Measurements from ENCODE around the gene GCK.

Gene GCK

GRCh38 chr7:44158096-44158872 is 31.0 kb downstream of the GCK start:
- in situ Hi-C loops (cut with MboI; ENCODE audit: low sequenced_read_pairs): no loop called here

DNA sequence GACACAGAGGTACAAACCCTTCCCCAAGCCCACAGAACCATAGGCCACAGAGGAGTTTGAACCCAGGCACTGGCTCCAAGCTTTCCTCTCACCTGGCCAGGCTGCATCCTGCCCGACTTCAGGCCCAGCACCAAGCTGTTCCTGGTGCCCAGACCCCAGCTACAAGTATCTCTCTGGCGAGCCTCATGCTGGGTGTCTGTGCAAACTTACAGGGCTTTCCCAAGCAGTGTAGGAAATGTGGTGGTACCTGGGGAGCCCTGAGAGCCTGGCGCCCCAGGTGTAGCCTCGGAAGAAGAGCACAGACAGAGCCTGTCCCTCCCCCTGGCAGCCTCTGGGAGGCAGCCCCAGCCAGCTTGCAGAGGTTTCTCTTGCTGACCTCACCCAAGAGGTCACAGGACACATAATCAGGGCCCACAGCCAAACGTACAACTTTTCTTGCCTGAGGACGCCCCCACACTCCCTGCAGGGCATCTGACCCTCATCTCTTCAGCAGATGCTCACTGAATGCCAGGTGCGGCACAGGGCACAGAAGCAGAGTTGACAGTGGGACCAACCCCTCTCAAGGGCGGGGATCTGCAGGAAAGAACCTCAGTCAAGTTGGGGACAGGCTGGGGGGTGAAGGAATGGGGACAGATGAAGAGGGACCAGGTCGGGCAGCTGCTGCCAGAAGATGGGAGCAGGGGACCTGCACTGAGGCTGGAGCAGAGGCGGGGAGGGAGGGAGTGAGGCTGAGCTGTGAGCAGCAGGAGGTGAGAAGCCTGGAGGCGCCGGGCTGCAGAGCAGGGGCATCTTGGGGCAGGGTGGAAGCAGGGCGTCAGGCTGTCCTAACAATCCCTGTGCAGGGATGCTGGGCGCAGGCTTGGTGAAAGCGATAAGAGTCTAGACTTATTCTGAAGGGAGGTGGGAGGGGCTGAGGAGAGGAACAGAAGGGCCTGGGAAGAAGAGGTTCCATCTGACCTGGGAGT is 31.8 kb downstream of the GCK start:
- in situ Hi-C loops (cut with MboI; ENCODE audit: low sequenced_read_pairs): no loop called here

GRCh38 chr7:44156453-44157010 is 32.7 kb downstream of the GCK start:
- in situ Hi-C loops (cut with MboI; ENCODE audit: low sequenced_read_pairs): no loop called here

- in situ Hi-C loops (cut with MboI; ENCODE audit: low sequenced_read_pairs): no loop called here
These were observed 33.8 kb downstream of the GCK start for GRCh38 chr7:44155191-44156185.

DNA sequence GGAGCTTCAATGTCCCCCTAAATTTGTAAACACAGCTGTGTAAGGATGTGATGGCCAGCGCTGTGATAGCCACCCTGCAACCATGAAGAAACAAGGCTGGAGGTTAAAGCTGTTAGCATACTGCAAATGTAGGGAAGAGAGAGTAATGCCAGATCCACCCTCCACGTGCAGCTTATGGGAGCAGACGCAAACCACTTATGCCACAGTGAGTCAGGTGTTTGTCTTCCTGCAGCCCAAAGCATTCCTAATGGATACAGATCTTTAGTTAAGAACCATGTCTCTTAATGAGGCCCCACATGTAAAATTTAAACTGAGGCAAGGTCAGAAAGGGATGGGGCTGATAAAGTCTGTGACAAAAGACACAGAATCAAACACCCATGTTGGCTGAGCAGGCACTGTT is 34.5 kb downstream of the GCK start:
- in situ Hi-C loops (cut with MboI; ENCODE audit: low sequenced_read_pairs): no loop called here

- in situ Hi-C loops (cut with MboI; ENCODE audit: low sequenced_read_pairs): no loop called here
These were observed 35.3 kb downstream of the GCK start for GRCh38 chr7:44153948-44154335.

- in situ Hi-C loops (cut with MboI; ENCODE audit: low sequenced_read_pairs): no loop called here
These were observed 36.0 kb downstream of the GCK start for GRCh38 chr7:44152971-44153947.

GRCh38 chr7:44151956-44152355 is 37.3 kb downstream of the GCK start:
- in situ Hi-C loops (cut with MboI; ENCODE audit: low sequenced_read_pairs): no loop called here

GRCh38 chr7:44150966-44151941 is 38.0 kb downstream of the GCK start:
- in situ Hi-C loops (cut with MboI; ENCODE audit: low sequenced_read_pairs): no loop called here

DNA sequence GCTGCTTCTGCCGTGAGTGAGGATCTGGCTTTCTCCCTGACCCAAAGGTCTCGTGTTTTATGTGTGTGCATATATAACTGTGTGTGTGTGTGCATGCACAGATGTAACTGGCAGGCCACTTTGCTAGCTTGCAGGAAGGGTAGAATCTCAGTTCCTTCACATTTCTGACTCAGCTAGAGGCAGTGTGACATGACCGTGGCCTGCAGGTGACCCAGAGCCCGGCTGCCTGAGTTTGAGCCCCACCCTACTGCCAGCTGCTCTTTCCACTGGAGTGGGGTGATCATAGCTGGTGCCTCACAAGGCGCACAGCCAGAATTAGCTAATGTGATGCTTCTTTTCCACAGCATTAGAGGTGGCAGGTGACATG is 38.8 kb downstream of the GCK start:
- in situ Hi-C loops (cut with MboI; ENCODE audit: low sequenced_read_pairs): no loop called here

GRCh38 chr7:44149571-44150465 is 39.4 kb downstream of the GCK start:
- in situ Hi-C loops (cut with MboI; ENCODE audit: low sequenced_read_pairs): no loop called here

DNA sequence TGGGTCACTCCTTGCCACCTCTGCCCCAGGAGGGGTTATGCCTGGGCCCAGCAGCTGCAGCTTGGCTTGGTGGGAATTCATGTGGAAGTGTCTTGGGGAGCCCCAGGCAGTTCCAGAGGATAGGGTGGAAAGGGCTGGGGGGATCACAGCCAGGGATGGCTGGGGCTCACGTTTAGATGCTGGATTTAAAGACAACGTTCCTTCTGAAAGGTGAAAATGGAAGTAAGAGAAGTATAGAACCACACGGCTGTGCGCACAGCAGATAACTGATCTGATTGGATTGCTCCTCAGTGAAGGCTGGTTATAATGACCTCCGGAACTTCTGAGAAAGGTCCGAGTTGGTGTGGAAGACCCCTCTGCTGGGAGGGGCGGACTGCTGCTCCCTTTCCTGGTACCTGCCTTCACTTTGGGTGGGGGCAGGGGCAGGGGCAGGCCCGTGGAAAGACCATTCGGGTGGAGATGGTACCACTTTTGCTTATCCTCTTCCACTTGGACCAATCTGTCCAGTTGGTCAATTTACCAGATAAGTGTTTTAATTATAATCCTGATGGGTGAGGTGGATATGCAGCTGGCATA is 40.2 kb downstream of the GCK start:
- in situ Hi-C loops (cut with MboI; ENCODE audit: low sequenced_read_pairs): no loop called here

DNA sequence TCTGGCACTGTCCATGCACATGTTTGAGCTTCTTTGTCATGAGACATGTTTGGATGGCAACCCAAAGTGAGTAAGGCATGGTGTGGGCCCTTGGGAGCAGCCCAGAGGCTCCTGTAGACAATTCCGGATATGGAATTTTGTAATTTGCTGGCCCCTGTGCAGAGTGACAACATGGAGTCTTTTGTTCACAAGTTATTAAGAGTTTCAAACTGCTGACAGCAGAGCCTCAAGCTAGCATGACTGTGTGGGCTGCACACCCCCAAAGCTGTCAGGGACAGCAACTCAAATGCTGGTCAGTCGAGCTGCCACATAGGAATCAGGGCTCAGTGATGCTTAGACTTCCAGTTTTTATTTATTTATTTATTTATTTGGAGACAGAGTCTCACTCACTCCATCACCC is 41.1 kb downstream of the GCK start:
- in situ Hi-C loops (cut with MboI; ENCODE audit: low sequenced_read_pairs): no loop called here

DNA sequence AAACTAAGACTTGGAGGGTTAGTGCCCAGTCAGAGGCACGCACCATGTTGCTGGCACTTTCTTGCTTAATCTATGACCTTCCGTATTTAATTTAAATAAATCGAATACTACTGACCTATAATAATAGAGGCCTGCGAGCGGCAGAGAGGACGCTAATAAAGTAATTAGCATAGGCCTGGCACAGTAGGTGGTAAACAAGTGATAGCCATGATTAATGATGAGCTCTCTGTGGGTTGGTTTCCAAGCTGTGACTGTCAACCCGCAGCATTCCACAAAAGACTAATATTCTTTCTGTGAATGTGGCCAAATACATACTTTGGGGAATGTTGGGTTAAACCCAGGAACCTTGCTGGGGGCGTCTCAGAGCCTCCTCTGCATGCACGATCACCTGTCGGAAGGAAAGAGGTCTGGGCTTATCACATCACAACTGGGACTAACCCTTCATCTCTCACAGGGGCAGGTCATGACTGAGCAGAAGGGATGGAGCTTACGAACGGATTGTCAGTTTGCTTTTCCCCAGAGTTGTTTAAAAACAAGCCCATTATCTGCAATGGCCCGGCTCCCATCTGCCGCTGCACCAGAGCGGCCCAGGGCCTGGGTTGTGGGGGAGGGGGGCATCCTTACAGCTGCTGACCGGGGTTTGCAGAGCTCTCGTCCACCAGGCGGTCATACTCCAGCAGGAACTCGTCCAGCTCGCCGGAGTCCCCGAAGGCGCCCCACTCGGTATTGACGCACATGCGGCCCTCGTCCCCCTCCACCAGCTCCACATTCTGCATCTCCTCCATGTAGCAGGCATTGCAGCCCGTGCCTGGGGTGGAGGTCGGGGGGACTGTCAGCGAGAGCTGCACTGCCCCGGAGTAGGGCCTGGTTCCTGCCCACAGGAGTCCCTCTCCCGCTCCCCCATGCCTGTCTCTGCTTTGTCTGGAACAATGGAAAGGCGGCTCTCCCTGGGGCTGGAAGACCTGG is 41.9 kb downstream of the GCK start:
- in situ Hi-C loops (cut with MboI; ENCODE audit: low sequenced_read_pairs): no loop called here

GRCh38 chr7:44145969-44146911 is 43.0 kb downstream of the GCK start:
- in situ Hi-C loops (cut with MboI; ENCODE audit: low sequenced_read_pairs): no loop called here
